ENCODE measurements around the gene DEFB127.

DNA sequence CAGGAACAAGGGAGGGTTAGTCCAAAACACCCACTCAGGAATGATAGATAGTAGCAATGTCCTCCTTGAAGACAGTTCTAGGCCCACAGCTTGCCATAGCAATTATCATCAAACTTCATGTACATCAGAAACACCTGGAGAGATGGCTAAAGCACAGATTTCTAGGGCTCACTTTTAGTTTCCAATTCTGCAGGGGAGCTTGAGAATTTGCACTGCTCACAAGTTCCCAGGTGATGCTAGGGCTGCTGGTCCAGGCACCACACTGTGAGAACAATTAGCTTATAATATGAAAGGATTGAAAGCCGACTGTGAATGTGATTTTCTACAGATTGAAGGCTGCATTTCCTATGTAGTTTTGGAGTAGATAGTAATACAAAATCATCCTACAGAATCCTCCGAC, 11.4 kb upstream of the DEFB127 start:
- TF ChIP-seq, protein P1, sequence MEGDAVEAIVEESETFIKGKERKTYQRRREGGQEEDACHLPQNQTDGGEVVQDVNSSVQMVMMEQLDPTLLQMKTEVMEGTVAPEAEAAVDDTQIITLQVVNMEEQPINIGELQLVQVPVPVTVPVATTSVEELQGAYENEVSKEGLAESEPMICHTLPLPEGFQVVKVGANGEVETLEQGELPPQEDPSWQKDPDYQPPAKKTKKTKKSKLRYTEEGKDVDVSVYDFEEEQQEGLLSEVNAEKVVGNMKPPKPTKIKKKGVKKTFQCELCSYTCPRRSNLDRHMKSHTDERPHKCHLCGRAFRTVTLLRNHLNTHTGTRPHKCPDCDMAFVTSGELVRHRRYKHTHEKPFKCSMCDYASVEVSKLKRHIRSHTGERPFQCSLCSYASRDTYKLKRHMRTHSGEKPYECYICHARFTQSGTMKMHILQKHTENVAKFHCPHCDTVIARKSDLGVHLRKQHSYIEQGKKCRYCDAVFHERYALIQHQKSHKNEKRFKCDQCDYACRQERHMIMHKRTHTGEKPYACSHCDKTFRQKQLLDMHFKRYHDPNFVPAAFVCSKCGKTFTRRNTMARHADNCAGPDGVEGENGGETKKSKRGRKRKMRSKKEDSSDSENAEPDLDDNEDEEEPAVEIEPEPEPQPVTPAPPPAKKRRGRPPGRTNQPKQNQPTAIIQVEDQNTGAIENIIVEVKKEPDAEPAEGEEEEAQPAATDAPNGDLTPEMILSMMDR (IDR thresholded peaks at IDR 0.05; ENCODE audit: insufficient read depth, low read length, poor library complexity, severe bottlenecking): no peak
- no peak for TF ChIP-seq EZH2phosphoT487 (conservative IDR thresholded peaks at IDR 0.05; ENCODE audit: low read length)

Data from SU-DHL-6 (cell line).